NCI-H2107 treated with DMSO at 0.1 percent for 48 hours (cell line): ENCODE results near the gene FSTL5.
A peak's percentile ranks its signal among the peaks of the same experiment; 100 is the strongest.

ENCODE experiments used
- DNase-seq: peaks from one replicate; lab custom pipeline; 2025; ENCODE audit not compliant: unreplicated experiment; lab: John Stamatoyannopoulos, UW

FSTL5 gene

GRCh38 chr4:161595230-161595771, 568.5 kb downstream of the FSTL5 start:
- no peak for DNase-seq

DNA sequence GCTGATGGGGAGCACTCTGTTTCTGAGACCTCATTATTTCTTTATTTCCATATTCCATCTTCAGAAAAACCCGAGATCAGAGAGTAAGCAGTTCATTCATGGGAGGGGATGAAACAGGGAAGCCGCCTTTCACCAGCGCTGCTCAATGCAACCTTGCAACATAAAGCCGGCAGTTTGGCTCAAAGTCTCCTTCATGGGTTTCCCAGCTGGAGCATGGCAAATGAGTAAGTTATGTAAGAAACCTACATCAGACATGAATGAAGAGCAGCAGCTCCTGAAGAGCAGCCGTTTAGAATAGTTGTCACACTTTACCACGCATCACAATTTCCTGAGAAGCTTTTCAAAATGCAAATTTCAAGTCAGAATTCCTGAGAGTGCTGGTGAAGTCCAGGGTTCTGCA, 578.8 kb downstream of the FSTL5 start:
- no peak for DNase-seq

DNA sequence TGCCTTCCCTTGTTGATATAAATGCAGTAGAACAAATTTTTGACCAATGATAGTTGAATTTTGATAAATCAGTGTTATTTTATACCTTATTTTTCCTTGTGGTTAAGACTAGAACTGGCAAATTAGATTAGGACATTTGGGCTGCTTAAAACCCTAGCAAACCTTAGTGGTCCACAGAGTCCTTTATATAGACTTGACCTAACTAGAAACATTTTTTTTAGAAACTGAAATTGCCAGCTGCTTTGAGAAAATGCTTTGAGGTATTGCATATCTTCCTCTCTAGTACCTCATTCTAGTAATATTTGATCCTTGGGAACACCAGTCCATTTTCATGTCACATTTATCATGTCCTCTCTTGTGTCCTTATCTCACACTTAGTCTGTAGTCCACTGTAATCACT, 580.3 kb downstream of the FSTL5 start:
- no peak for DNase-seq

GRCh38 chr4:161581262-161582230, 582.3 kb downstream of the FSTL5 start:
- DNase-seq: no peak

GRCh38 chr4:161577579-161578301, 586.1 kb downstream of the FSTL5 start:
- DNase-seq: no peak

DNA sequence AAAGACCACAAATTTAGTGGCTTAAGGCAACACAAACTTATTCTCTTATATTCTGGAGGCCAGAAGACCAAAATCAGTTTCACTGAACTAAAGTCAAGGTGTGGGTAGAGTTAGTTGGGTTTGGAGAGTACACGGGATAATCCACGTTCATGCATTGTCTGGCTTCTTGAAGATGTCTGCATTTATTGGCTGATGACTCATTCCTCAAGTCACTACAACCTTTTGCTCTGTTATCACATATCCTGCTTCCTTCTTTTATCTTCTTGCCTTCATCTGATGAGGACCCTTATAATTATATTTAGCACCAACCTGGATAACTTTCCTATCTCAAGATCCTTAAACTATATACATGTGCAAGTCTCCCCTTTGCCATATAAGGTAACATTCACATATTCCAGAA, 590.0 kb downstream of the FSTL5 start:
- no peak for DNase-seq

DNA sequence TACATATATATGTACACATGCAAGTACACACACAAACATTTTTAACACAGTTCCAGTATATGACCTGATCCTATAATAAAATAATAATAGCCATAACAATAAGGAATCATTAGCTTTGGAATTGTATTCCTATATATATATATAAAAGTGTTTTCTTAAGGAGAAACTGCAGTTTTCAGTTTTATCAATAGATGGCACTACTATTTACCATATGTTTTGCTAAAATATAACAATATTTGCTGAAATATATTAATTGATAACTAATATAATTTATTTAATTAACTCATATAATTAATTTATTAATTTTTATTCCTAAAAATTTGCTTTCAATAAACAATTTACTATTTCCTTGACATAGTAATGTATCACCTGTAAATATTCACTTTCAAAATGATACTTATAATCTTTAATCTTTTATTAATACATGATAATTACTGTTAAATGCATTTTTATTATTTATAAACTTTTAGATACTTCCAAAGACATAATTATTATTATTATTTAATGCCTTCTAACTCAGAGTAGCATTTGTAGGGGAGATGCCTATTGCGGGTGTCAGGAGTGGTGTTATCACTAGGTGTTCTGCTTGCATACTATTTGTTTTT, 599.5 kb downstream of the FSTL5 start:
- DNase-seq: no peak

GRCh38 chr4:161555689-161556660, 607.8 kb downstream of the FSTL5 start:
- no peak for DNase-seq

- no peak for DNase-seq
Observed at GRCh38 chr4:161554372-161554990, 609.3 kb downstream of the FSTL5 start.

DNA sequence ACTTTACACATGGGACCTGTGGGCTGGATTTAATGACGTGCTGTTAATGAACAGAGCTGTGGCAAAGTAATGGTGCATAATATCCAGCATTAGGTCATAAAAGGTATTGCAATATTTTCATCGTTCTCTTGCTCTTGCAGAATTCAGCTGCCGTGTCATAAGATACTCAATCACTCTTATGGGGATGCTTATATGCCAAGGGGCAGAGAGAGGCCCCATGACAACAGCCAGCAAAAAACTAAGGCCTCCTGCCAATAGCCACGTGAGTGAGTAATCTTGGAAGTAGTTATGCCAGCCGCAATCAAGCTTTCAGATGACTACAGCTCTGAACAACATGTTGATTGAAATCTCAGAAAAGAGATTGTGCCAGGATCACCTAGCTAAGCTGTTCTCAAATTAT, 616.9 kb downstream of the FSTL5 start:
- DNase-seq: no peak

DNA sequence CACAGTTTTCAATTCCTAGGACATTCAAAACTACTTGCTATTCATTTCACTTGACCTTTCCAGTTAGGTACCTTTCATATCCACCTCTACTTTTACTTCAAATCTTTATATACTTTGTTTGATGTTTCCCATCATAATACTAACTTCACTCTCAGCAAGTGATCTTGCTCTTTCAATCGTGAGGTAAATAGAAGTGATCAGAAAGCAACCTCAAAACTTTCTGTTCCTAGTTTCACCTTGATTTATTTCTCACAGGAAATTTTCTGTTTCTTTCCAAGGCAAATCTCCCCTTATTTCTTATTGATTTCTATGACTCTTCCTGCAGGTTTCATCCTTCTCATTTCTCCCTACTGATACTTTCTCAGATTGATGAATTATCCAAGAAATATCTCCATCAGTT, 623.5 kb downstream of the FSTL5 start:
- no peak for DNase-seq

DNA sequence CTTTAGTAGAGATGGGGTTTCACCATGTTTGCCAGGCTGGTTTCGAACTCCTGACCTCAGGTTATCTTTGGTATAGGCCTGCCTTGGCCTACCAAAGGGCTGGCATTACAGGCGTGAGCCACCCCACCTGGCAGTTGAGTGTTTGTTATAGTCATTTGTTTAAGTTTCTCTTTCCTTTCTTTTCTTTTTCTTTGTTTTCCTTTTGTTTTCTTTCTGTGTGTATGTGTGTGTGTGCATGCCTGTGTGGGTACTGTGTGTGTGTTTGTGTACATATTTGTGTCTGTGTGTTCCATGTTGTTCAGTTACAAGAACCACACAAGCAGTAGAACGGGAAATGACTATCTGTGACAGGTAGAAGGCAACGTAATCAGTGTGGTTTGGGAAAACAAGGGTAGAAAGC, 624.9 kb downstream of the FSTL5 start:
- no peak for DNase-seq

DNA sequence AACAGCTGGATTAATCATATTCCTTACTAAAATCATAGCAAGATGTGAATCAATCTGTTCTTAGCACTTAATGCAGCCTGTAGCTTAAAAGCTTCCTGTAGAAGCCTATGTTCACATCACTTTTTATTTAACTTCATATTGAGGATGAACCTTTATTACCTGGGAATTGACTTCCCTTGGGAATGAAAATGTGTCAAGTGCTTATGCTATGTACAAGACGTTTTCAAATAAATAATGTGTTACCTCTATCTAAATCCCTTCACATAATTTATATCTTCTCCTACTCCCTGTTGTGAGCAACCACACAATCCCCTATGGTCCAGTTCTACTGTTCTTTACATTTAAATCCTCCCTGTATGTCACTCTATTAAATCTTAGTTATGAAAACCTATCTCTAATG, 633.1 kb downstream of the FSTL5 start:
- DNase-seq: no peak

- no peak for DNase-seq
Observed at GRCh38 chr4:161525121-161525520, 638.7 kb downstream of the FSTL5 start.

DNA sequence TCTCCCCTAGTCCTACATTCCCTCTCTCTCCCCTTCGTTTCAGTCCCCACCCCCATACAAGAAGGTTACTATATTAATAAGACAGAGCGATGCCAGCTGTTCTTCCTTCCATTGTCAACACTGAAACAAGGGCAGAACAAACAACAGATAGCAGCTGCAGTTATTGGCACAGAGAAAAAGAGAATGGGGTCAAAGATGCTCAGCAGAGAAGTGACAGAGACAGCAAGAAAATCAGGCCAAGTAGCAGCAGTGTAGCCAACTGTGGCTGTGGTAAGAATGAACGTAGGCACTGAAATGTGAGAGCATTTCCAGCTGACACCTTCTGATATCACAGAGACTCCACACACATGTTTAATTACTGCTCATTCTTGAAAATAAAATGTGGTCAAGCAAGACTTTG, 641.8 kb downstream of the FSTL5 start:
- peak; percentile 24 for DNase-seq

DNA sequence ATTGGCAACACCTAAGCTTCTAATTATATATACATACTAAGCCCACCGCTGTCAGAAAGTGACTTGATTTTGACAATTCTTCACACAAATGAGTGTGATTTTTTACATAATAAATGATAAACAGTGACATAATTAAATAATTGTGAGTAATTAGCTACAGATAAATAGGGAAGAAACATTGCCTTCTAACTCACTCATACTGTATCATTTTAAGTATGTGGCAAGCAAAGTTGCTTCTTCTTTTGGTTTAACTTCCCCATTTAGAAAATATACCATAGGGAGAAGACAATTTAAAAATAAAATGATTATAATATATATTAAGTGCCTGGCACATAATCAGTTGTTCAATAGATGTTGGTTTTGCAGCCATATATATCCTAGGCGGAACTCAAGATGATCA, 644.2 kb downstream of the FSTL5 start:
- no peak for DNase-seq

- DNase-seq: no peak
Observed at GRCh38 chr4:161517941-161518340, 645.9 kb downstream of the FSTL5 start.

- no peak for DNase-seq
Observed at GRCh38 chr4:161505141-161505540, 658.7 kb downstream of the FSTL5 start.

GRCh38 chr4:161498155-161498554, 665.6 kb downstream of the FSTL5 start:
- DNase-seq: no peak

DNA sequence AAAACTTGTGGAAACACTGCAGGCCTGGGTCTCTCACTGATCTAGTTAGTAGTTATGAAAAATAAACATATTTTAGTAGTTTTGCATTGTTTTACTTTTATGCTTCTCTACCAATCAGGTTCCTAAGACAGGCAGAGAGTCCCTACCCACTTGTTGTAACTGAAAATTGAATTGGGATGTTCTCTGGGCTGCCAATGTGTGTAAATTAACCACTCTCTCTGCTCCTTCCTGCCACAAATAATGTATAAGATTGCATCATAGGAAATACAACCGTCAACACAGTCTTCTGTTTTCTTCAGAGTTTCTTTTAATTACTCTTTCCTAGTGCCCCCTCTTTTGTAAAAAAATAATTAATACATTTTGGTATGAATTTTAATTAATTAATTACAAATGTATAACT, 677.3 kb downstream of the FSTL5 start:
- no peak for DNase-seq
